ENCODE measurements around the gene FNDC5.
A peak's percentile ranks its signal among the peaks of the same experiment; 100 is the strongest.

The FNDC5 gene

DNA sequence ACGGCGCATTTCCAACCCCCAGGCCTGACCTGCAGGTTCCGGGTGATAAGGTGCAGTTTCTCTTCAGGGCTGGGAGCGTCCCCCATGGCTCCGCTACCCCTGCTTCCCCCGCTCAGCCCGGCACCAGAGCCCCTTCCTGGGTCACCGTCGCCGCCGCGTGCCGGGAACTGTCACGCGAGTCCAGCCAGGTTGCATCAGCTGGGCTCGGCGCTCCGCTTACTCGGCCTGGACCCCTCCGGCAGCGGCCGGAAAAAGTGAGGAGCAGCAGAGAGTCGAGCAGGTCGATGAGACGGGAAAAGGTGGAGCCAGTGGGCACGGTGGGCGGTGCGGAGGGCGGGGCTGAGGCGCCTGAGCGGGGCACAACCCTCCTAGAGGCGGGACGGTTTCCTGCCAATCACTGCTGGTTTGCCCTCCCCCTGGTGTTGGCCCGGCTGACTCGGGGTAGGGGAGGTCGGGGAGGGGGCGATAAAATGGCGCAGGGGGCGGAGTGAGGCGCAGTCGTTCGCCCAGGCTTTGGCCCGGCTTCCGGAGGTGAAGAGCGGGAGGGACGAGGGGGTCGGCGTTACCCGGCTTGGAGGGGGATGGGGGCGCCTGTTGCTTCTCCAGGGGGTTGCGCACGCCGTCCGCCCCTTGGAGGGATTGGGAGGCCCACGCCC, 53.4 kb downstream of the FNDC5 start, which contains the start of the genes S100PBP and YARS1:
TSS of gene S100PBP (plus strand) at position 495 of the 656 bp plus-strand sequence. CDS start 8,447 bp downstream, outside the sequence.
TSS of gene YARS1 (minus strand) at position 200 of the 656 bp plus-strand sequence. CDS start at position 86, 114 bp downstream.
- TF ChIP-seq, protein P1, sequence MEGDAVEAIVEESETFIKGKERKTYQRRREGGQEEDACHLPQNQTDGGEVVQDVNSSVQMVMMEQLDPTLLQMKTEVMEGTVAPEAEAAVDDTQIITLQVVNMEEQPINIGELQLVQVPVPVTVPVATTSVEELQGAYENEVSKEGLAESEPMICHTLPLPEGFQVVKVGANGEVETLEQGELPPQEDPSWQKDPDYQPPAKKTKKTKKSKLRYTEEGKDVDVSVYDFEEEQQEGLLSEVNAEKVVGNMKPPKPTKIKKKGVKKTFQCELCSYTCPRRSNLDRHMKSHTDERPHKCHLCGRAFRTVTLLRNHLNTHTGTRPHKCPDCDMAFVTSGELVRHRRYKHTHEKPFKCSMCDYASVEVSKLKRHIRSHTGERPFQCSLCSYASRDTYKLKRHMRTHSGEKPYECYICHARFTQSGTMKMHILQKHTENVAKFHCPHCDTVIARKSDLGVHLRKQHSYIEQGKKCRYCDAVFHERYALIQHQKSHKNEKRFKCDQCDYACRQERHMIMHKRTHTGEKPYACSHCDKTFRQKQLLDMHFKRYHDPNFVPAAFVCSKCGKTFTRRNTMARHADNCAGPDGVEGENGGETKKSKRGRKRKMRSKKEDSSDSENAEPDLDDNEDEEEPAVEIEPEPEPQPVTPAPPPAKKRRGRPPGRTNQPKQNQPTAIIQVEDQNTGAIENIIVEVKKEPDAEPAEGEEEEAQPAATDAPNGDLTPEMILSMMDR (conservative IDR thresholded peaks at IDR 0.05): no peak
- TF ChIP-seq ZFX (IDR thresholded peaks at IDR 0.05): no peak
- peak within 1 kb of the TSS; percentile 98 for H3K27ac ChIP-seq

DNA sequence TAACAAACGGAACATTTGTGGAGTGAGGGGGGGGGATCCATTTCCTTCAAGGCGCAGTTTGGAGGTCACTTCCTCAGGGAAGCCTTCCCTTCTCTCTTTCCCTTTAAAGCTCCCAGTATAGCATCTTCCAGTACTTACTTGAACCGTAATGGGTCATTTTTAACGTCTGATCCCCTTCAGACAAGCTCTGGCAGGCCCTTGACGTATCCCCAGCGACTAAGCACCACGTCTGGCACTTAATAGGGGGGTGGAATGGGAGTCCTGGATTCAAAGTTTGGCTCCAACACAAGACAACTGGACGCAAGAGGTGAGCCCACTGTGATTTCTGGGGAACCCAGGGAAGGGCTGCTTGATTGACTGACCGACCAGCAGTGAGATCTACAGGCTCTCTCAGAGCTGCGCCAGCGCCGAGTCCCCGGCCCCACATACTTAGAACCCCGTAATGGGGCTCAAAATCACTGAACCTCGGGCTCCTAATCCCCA, 54.0 kb downstream of the FNDC5 start:
- TF ChIP-seq ZFX (IDR thresholded peaks at IDR 0.05): no peak
- TF ChIP-seq, protein P1 (conservative IDR thresholded peaks at IDR 0.05): no peak
- H3K27ac ChIP-seq: peak overlapping the region; percentile 98

DNA sequence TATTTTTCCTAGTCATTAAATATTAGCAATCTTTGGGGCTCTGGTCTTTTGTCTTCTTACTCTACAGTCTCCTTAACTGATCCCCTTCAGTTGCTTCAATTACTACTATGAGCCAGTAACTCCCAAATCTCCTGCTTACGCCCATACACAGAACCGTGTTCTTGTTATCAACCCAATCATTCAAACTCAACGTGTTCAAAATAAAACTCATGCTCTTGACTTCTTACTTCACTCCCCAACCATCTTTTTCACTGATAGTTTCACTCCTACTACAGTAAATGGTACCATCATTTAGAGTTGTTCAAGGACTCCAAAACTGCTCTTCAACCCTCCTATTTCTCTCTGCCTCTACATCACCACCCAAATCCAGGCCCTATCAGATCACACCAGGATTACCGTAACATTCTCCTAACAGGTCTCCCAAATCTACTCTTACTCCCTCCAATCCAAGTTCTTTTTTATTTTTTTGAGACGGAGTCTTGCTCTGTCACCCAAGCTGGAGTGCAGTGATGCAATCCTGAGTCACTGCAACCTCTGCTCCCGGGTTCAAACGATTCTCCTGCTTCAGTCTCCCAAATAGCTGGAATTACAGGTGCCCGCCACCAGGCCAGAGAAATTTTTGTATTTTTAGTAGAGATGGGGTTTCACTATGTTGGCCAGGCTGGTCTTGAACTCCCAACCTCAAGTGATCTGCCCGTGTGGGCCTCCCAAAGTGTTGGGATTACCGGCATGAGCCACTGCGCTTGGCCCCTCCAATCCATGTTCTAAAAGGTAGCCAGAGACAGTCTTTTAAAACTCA, 56.6 kb downstream of the FNDC5 start:
- no peak overlapping the region for H3K27ac ChIP-seq
- TF ChIP-seq, protein P1 (conservative IDR thresholded peaks at IDR 0.05): no peak
- no peak for TF ChIP-seq ZFX (IDR thresholded peaks at IDR 0.05)
